GM12872 (cell line): ENCODE results near the gene MIER2.

Experiments used
- TF ChIP-seq, protein P1 (sequence below): IDR thresholded peaks from 3 replicates; pipeline ENCODE4 v1.5.1; 2011; ENCODE audit warnings: low read depth, mild to moderate bottlenecking, low read length, moderate library complexity; ENCODE audit not compliant: insufficient read depth

The MIER2 gene

DNA sequence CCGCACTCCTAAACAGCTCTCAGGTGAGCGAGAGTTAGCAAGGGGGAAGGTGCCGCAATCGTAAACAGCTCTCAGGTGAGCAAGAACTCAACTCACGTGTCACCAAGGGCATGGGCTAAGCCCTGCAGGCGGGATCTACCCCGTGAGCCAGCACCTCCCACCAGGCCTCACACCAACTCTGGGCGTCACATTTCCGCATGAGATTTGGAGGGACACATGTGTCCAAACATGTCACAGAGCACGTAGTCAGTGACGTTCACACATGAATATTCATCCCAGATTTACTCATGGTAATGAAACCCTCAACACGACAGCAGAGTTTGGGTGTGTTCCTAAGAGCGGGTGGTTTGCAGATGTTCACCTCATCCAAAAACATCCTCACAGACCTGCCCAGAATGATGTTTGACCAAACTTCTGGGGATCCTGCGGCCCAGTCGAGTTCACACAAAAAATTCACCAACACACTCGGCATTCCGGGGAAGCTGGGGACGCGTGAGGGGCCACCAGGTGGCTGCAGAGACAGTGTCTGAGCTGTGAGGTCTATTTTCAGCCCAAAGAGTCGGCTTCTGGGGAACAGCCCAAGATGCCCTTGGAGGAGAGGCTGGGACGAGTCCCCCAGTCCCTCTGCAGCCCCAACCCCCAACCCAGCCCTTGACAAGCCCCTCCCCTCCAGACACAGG is 44.8 kb upstream of the MIER2 start:
- TF ChIP-seq, protein P1, sequence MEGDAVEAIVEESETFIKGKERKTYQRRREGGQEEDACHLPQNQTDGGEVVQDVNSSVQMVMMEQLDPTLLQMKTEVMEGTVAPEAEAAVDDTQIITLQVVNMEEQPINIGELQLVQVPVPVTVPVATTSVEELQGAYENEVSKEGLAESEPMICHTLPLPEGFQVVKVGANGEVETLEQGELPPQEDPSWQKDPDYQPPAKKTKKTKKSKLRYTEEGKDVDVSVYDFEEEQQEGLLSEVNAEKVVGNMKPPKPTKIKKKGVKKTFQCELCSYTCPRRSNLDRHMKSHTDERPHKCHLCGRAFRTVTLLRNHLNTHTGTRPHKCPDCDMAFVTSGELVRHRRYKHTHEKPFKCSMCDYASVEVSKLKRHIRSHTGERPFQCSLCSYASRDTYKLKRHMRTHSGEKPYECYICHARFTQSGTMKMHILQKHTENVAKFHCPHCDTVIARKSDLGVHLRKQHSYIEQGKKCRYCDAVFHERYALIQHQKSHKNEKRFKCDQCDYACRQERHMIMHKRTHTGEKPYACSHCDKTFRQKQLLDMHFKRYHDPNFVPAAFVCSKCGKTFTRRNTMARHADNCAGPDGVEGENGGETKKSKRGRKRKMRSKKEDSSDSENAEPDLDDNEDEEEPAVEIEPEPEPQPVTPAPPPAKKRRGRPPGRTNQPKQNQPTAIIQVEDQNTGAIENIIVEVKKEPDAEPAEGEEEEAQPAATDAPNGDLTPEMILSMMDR, result no peak

DNA sequence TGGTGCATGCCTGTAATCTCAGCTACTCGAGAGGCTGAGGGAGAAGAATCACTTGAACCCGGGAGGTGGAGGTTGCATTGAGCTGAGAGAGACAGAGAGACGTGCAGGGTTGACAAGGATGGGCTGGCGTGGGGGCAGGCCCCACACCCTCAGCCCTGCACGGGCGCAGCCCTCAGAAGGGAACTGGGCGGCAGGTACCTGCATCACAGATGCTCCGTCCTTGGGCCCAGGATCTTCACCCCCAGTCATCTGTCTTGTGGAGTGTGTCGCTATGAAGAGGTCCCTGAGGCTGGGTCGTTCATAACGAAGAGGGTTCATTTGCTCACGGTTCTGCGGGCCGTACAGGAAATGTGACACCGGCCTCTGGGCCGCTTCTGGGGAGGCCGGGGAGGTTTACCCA is 44.1 kb upstream of the MIER2 start:
- TF ChIP-seq, protein P1, result no peak

DNA sequence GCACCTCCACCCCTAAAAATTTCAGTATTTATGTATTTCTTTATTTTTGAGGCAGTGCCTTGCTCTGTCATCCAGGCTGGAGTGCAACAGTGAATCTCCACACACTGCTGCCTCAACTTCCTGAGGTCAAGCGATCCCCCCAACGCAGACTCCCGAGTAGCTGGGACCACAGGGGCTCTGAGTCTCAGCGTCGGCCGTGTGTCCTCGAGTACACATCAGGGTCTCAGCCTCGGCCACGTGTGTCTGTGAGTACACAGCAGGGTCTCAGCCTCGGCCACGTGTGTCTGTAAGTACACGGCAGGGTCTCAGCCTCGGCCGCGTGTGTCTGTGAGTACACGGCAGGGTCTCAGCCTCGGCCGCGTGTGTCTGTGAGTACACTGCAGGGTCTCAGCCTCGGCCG is 43.2 kb upstream of the MIER2 start:
- TF ChIP-seq, protein P1, result no peak

DNA sequence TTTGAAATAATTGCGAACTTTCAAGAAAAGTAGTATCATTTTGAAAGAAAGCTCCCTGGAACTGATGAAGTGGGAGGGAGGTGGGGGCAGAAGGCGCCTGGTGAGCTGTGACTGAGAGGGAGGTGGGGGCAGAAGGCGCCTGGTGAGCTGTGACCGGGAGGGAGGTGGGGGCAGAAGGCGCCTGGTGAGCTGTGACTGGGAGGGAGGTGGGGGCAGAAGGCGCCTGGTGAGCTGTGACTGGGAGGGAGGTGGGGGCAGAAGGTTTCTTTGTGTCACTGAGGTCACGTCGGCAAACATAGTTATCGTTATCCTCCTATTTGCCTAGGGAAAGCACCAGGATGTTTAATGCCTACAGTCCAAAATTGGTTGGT is 40.2 kb upstream of the MIER2 start:
- TF ChIP-seq, protein P1, result no peak

DNA sequence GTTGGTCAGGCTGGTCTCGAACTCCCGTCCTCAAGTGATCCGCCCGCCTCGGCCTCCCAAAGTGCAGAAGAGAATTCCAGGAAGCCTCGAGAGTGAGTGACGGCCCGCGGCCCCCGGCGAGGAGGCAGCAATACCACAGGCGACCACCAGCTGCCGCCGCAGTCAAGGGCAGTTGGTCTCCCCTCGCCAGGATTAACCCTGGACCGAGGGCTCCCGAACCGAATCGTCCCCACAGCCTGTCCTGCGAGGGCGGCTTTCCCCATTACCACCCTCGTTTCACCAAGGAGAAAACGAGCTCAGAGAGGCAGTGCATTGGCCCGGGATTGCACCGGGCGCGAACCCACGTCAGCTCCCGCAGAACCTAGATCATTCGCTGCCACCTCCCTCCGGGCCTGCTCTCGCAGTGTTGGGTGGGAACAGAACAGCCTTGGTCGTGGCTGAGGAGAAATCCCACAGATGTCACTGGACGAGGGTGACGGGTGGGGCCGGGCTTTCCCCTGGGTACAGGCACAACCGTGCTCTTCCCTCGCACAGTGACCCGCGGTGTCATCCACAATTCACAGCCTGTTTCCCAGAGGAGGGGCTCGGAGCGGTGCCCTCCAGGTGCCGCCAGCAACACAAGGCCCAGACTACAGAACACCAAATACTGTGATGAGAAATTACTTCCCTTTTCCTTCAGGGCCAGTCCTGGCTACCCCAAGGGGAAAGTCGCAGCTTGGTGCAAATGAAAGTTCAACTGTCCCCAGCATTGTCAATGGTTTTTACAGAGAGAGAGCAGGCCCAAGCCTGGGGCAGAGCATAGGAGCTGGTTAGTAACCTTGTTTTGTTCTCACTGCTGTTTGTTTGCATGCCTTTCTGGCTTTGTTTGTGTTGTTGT is 39.6 kb upstream of the MIER2 start:
- TF ChIP-seq, protein P1, result peak; percentile 44; the same call in 2 of the 3 replicates

DNA sequence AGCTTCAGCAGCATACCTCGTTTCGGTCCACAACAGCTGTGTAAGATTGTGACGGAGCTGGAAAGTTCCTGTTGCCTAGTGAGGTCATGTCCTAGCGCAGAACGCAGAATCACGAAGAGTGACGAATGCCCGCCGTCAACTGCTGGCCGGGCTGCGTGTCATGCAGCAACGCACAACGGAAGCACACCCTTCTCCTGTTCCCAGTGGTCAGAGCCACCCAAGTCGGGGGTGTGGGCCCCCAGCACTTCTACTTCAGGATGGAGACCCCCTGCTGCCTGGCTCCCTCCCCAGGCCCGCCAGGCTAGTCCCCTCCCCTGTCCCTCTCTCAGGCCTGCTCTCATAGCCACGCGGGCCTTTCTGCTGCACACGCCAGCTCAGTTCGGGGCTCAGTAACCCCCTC is 38.4 kb upstream of the MIER2 start:
- TF ChIP-seq, protein P1, result no peak

DNA sequence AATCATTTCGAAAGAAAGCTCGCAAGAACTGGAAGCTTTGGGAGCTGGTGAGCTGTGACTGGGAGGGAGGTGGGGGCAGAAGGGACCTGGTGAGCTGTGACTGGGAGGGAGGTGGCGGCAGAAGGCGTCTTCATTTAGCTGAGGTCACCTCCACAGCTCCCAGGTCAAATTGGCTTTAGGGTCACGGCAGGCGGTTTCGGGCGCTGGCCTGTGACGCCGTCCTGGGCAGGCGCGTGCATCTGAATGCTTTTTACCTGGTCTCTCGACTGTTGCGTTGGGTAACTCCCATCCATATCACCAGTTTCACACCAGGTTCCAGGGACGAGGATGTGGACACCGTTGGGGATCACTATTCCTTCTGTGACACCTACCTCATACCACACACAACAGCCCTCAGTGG is 35.2 kb upstream of the MIER2 start:
- TF ChIP-seq, protein P1, result no peak
